ENCODE data around the gene CYP2A6. TPM values are rescaled to one million over a fixed set of nuclear protein-coding genes. Genes with fewer than 3 reads are reported as not detected.
"Not testable (repeated sequence)": the region's sequence is repeated elsewhere in the genome, so short reads cannot be mapped to it uniquely, and the experiment has no call there.

CYP2A6 gene
- total RNA-seq, 1 experiment from 2014 or later: 0.28 TPM

- H2BK120ac ChIP-seq (ENCODE audit: low read depth, low read length, poor library complexity, severe bottlenecking); H2AK5ac ChIP-seq (ENCODE audit: insufficient read length, low read length); H3K27me3 ChIP-seq (ENCODE audit: insufficient read depth, low read length); H3K56ac ChIP-seq (ENCODE audit: insufficient read length, low read depth, low read length); H4K8ac ChIP-seq (replicated peaks; ENCODE audit: insufficient read length, low read depth, low read length); H2BK5ac ChIP-seq (ENCODE audit: insufficient read length, low read length); H2BK20ac ChIP-seq (ENCODE audit: low read depth, low read length, poor library complexity, severe bottlenecking); H2BK12ac ChIP-seq (ENCODE audit: insufficient read length, low read depth, low read length); H3T11ph ChIP-seq (ENCODE audit: low read length); H3K23me2 ChIP-seq (ENCODE audit: insufficient read length, low read depth, low read length, poor library complexity, severe bottlenecking); DNase-seq; H3K14ac ChIP-seq (ENCODE audit: insufficient read depth, low read length); H3K79me2 ChIP-seq (ENCODE audit: insufficient read depth, low read length); H3K27ac ChIP-seq (ENCODE audit: insufficient read length, low read depth, low read length); H2BK15ac ChIP-seq (ENCODE audit: low read depth, low read length); H3K36me3 Mint-ChIP-seq (ENCODE audit: insufficient read depth in 1 of 3, low read depth in 3 of 3); H4K5ac ChIP-seq (ENCODE audit: insufficient read length, low read depth, low read length); H3K9ac ChIP-seq (ENCODE audit: extremely low read depth, insufficient read length, low read length); H3K9me3 Mint-ChIP-seq; H3K18ac ChIP-seq (ENCODE audit: insufficient read length, low read depth, low read length); H3K4ac ChIP-seq (ENCODE audit: low read depth, low read length); H4K91ac ChIP-seq (ENCODE audit: insufficient read length, low read depth, low read length); H3K9me3 ChIP-seq (ENCODE audit: control insufficient read depth, low read depth, low read length); H3K4me1 ChIP-seq (ENCODE audit: insufficient read depth, low read length); H2AFZ ChIP-seq (ENCODE audit: low read length); H3K23ac ChIP-seq (ENCODE audit: insufficient read length, low read depth, low read length); H4K20me1 ChIP-seq (ENCODE audit: control insufficient read depth, insufficient read depth, insufficient read length); H3K79me1 ChIP-seq (ENCODE audit: insufficient read depth, low read depth, low read length, poor library complexity, severe bottlenecking); H3K27ac Mint-ChIP-seq: not testable (repeated sequence)
- Mint-ChIP-seq H3K27me3 (ENCODE audit: low read depth) (peaks cover 59% of the 10 kb centered on the region), H3K4me1 (peaks cover 15 to 21% of the 10 kb centered on the region in 2 experiments), H3K4me3 (peak overlapping the region; percentile 64 to 73; a peak in 4 of 5 replicates)
- peak overlapping the region; percentile 54 for H3K4me2 ChIP-seq (ENCODE audit: insufficient read depth, insufficient read length, low read length)
- no CpG with 5 or more reads among the region's 12 CpGs for WGBS (ENCODE audit: extremely low coverage, insufficient read length, low lambda C conversion rate)
Measured at GRCh38 chr19:40842997-40843652, 7.1 kb downstream of the CYP2A6 start.

DNA sequence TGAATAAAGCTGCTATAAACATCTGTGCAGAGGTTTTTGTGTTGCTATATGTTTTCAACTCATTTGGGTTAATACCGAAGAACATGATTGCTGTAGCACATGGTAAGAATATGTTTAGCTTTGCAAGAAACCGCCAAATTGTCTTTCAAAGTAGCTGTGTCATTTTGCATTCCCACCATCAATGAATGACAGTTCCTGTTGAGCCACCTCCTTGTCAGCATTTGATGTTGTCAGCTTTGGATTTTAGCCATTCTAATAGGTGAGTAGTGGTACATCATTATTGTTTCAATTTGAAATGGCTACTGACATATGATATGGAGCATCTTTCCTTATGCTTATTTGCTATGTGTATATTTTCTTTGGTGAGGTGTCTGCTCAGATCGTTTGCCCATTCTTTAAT is 8.2 kb downstream of the CYP2A6 start:
- not testable (repeated sequence) for H3K4me1 ChIP-seq (ENCODE audit: insufficient read depth, low read length); H3K9me3 ChIP-seq (ENCODE audit: control insufficient read depth, low read depth, low read length); H3K9me3 Mint-ChIP-seq; H3K27me3 ChIP-seq (ENCODE audit: insufficient read depth, low read length); H3K23me2 ChIP-seq (ENCODE audit: insufficient read length, low read depth, low read length, poor library complexity, severe bottlenecking); H2BK12ac ChIP-seq (ENCODE audit: insufficient read length, low read depth, low read length); H4K20me1 ChIP-seq (ENCODE audit: control insufficient read depth, insufficient read depth, insufficient read length); H4K5ac ChIP-seq (ENCODE audit: insufficient read length, low read depth, low read length); H2AK5ac ChIP-seq (ENCODE audit: insufficient read length, low read length); H2BK15ac ChIP-seq (ENCODE audit: low read depth, low read length); H4K8ac ChIP-seq (replicated peaks; ENCODE audit: insufficient read length, low read depth, low read length); H3K79me1 ChIP-seq (ENCODE audit: insufficient read depth, low read depth, low read length, poor library complexity, severe bottlenecking); H3K4ac ChIP-seq (ENCODE audit: low read depth, low read length); H3K56ac ChIP-seq (ENCODE audit: insufficient read length, low read depth, low read length); H2BK5ac ChIP-seq (ENCODE audit: insufficient read length, low read length); H3K14ac ChIP-seq (ENCODE audit: insufficient read depth, low read length); H2AFZ ChIP-seq (ENCODE audit: low read length); H3K4me3 Mint-ChIP-seq; H3K9ac ChIP-seq (ENCODE audit: extremely low read depth, insufficient read length, low read length); H3K4me2 ChIP-seq (ENCODE audit: insufficient read depth, insufficient read length, low read length); H3K23ac ChIP-seq (ENCODE audit: insufficient read length, low read depth, low read length); H4K91ac ChIP-seq (ENCODE audit: insufficient read length, low read depth, low read length); H3K79me2 ChIP-seq (ENCODE audit: insufficient read depth, low read length); H3K27ac ChIP-seq (ENCODE audit: insufficient read length, low read depth, low read length); DNase-seq; H3K18ac ChIP-seq (ENCODE audit: insufficient read length, low read depth, low read length); H2BK120ac ChIP-seq (ENCODE audit: low read depth, low read length, poor library complexity, severe bottlenecking); H3K36me3 Mint-ChIP-seq (ENCODE audit: insufficient read depth in 1 of 3, low read depth in 3 of 3); H3T11ph ChIP-seq (ENCODE audit: low read length); H3K27ac Mint-ChIP-seq; H2BK20ac ChIP-seq (ENCODE audit: low read depth, low read length, poor library complexity, severe bottlenecking)
- H3K27me3 Mint-ChIP-seq (ENCODE audit: low read depth): peaks cover 50% of the 10 kb centered on the region
- peaks cover 11 to 13% of the 10 kb centered on the region in 2 experiments for H3K4me1 Mint-ChIP-seq
- no CpG with 5 or more reads among the region's 3 CpGs for WGBS (ENCODE audit: extremely low coverage, insufficient read length, low lambda C conversion rate)
